GM06990 (cell line): Measurements from ENCODE around the gene SLC15A5.

ENCODE experiments used
- DNase-seq: peaks from one replicate; pipeline ENCODE4 v3.0.0-alpha.2; 2011; ENCODE audit not compliant: insufficient read length; ENCODE audit errors: extremely low read depth
- H3K27me3 ChIP-seq: replicated peaks from 2 replicates; pipeline ENCODE4 v1.6.0; 2011; ENCODE audit warnings: low read length; ENCODE audit not compliant: control insufficient read depth, insufficient read depth
- H3K36me3 ChIP-seq: 2 replicates; pipeline ENCODE4 v1.5.1; 2011; ENCODE audit warnings: low read length; ENCODE audit not compliant: control insufficient read depth, insufficient read depth
- H3K4me3 ChIP-seq: replicated peaks from 2 replicates; pipeline ENCODE4 v1.5.1; 2011; ENCODE audit warnings: low read depth, mild to moderate bottlenecking, control low read depth, low read length
- TF ChIP-seq, protein P1 (sequence below): IDR thresholded peaks from 2 replicates; pipeline ENCODE4 v1.5.1; 2011; ENCODE audit warnings: low read length, control low read depth, mild to moderate bottlenecking, inconsistent platforms; ENCODE audit not compliant: insufficient read depth, poor library complexity, severe bottlenecking

The SLC15A5 gene

DNA sequence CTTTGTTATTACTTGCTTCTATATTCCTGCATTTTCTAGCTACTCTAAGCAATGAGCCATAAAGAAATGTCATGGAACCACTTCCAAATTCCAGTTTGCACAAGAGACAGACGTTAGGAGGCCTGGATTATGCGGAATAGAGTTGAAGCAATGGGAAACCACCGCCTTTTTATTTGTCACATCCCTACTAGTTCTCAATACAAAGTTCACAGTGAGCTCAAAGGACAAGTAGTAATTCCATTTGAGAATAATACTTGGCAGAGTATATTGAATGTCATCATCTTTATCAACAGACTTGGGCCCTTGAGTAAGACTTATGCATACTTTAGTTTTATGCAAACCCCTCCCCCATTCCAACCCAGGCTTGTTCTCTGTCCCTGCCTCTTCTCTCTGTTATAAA lies 3.7 kb upstream of the SLC15A5 start:
- DNase-seq = no peak
- Histone ChIP-seq H3K27me3 (no peaks in the 10 kb centered on the region), H3K36me3 (no peaks in the 10 kb centered on the region), H3K4me3 (no peak overlapping the region)
- TF ChIP-seq, protein P1, sequence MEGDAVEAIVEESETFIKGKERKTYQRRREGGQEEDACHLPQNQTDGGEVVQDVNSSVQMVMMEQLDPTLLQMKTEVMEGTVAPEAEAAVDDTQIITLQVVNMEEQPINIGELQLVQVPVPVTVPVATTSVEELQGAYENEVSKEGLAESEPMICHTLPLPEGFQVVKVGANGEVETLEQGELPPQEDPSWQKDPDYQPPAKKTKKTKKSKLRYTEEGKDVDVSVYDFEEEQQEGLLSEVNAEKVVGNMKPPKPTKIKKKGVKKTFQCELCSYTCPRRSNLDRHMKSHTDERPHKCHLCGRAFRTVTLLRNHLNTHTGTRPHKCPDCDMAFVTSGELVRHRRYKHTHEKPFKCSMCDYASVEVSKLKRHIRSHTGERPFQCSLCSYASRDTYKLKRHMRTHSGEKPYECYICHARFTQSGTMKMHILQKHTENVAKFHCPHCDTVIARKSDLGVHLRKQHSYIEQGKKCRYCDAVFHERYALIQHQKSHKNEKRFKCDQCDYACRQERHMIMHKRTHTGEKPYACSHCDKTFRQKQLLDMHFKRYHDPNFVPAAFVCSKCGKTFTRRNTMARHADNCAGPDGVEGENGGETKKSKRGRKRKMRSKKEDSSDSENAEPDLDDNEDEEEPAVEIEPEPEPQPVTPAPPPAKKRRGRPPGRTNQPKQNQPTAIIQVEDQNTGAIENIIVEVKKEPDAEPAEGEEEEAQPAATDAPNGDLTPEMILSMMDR = no peak

DNA sequence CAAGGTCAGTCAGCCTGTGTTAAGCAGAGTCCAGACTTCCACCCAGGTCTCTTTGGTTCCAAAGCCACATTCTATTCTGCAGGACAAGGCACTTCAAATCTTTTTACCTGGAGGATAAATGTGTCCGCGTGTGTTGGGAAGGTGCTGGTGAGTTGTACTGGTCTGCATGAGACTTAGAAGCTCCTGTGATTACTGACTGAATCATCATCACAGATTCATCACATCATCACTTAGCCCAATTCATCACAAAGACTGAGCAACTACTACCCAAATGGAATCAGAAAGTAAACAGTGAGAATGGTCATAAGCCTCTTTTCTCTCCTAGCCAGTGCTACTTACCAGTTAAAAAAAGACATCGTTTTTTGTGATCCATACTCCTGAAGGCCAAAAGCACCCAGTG lies 5.3 kb downstream of the SLC15A5 start:
- no peaks in the 10 kb centered on the region for H3K27me3 ChIP-seq
- TF ChIP-seq, protein P1 = no peak
- DNase-seq = no peak
- H3K4me3 ChIP-seq = no peak overlapping the region
- H3K36me3 ChIP-seq = no peaks in the 10 kb centered on the region

DNA sequence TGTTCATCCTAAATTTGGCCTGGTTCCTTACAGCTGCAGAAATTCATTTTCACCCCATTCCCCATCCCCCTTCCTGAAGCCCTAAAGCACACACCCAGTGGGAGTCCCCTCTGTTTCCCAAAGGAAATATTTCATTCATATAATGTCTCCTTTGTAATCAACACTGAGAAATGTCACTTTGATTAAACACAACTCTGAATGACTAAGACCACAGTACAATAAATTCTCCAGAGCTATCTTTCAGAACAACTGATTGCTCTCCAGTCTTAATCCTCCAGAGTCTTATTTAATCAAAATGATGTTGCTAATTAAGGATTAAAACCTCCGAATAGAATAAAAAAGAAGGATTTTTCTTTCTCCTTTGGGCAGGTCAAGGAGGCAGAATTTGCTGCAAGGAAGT lies 6.4 kb downstream of the SLC15A5 start:
- Histone ChIP-seq H3K27me3 (no peaks in the 10 kb centered on the region), H3K4me3 (no peak overlapping the region), H3K36me3 (no peaks in the 10 kb centered on the region)
- TF ChIP-seq, protein P1 = no peak
- no peak for DNase-seq

DNA sequence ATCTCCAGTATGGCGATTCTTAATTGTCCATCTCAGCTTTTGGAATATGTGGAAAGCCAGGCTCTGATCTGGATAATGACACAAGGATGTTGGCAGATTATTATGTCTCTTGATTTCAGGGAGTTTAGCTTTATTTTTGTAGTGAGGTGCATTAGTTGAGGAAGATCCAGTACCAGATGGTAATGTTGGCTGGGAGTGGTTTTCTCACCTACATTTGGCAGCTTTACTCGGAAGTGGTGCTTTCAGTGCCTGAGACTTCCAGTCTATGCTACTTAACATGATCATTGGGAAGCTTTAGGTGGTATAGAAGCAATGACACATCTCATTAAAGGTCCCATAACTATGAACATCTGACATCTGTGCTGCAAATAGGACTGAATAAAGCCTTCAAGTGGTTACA lies 7.5 kb downstream of the SLC15A5 start:
- no peak for DNase-seq
- Histone ChIP-seq H3K4me3 (no peak overlapping the region), H3K36me3 (no peaks in the 10 kb centered on the region), H3K27me3 (no peaks in the 10 kb centered on the region)
- TF ChIP-seq, protein P1 = no peak

DNA sequence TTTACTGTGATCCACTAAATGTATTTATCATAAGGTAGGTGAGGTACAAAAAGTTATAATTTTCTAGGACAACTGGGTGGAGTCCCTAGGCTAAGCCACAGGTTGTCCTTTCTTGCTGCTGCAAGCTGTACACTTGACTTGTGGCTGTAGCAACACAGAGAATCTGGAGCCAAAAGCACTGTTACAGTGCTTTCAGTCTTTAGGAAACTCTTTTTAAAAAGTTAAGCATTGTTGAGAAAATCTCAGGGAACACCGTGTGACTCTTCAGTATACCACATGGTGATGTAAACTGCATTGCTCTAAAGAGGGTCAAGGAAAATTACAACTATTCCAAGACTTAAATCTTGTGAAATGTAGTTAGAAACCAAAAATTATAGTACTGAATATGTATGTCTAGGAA lies 11.4 kb downstream of the SLC15A5 start:
- no peak for DNase-seq
- TF ChIP-seq, protein P1 = no peak
- Histone ChIP-seq H3K27me3 (no peaks in the 10 kb centered on the region), H3K36me3 (no peaks in the 10 kb centered on the region), H3K4me3 (no peak overlapping the region)

DNA sequence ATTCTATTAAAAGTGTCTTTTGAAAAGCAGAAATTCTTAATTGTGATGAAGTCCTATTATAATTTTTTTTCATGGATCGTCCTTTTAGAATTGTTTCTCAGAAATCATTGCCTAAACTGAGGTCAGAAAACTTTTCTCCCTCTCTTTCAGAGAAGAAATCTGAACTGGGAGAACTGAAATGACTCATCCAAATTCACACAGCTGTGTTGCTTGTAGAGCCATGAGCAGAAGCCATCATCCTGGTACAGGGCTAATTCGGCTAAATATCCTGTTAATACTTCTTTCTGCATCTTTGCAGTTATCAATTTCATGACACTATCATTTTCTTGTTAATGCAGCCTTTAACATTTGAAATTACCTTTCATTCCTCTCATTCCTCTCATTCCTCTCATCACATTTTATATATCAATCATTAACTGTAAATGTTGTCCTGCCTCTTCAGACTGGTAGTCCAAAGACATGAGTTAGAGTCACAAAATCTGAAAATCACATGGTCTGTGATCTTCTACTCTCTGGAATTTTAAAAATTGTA lies 15.5 kb downstream of the SLC15A5 start:
- TF ChIP-seq, protein P1 = no peak
- Histone ChIP-seq H3K4me3 (no peak overlapping the region), H3K36me3 (no peaks in the 10 kb centered on the region), H3K27me3 (no peaks in the 10 kb centered on the region)
- no peak for DNase-seq
